ENCODE results near the gene LRP1B.
A peak's percentile ranks its signal among the peaks of the same experiment; 100 is the strongest.

LRP1B gene

GRCh38 chr2:141423124-141423523, 707.7 kb downstream of the LRP1B start:
- no peak for DNase-seq (ENCODE audit: low spot score)

GRCh38 chr2:141417246-141417797, 713.5 kb downstream of the LRP1B start:
- no peak for DNase-seq (ENCODE audit: low spot score)

- DNase-seq (ENCODE audit: low spot score), result no peak
Observed at GRCh38 chr2:141411419-141411818, 719.4 kb downstream of the LRP1B start.

- DNase-seq (ENCODE audit: low spot score), result no peak
Observed at GRCh38 chr2:141399270-141399669, 731.5 kb downstream of the LRP1B start.

GRCh38 chr2:141393214-141393545, 737.6 kb downstream of the LRP1B start:
- no peak for DNase-seq (ENCODE audit: low spot score)

GRCh38 chr2:141392517-141393213, 738.2 kb downstream of the LRP1B start:
- DNase-seq (ENCODE audit: low spot score), result no peak

- DNase-seq (ENCODE audit: low spot score), result no peak
Observed at GRCh38 chr2:141386168-141386567, 744.6 kb downstream of the LRP1B start.

- DNase-seq (ENCODE audit: low spot score), result no peak
Observed at GRCh38 chr2:141384676-141385075, 746.1 kb downstream of the LRP1B start.

- DNase-seq (ENCODE audit: low spot score), result no peak
Observed at GRCh38 chr2:141381946-141382345, 748.9 kb downstream of the LRP1B start.

GRCh38 chr2:141380008-141380979, 750.5 kb downstream of the LRP1B start:
- no peak for DNase-seq (ENCODE audit: low spot score)

GRCh38 chr2:141364821-141365220, 766.0 kb downstream of the LRP1B start:
- no peak for DNase-seq (ENCODE audit: low spot score)

- no peak for DNase-seq (ENCODE audit: low spot score)
Observed at GRCh38 chr2:141362311-141362710, 768.5 kb downstream of the LRP1B start.

- no peak for DNase-seq (ENCODE audit: low spot score)
Observed at GRCh38 chr2:141348481-141348880, 782.3 kb downstream of the LRP1B start.

GRCh38 chr2:141341444-141341843, 789.4 kb downstream of the LRP1B start:
- DNase-seq (ENCODE audit: low spot score), result no peak

GRCh38 chr2:141331127-141331526, 799.7 kb downstream of the LRP1B start:
- DNase-seq (ENCODE audit: low spot score), result peak; percentile 2

- no peak for DNase-seq (ENCODE audit: low spot score)
Observed at GRCh38 chr2:141329964-141330363, 800.9 kb downstream of the LRP1B start.

GRCh38 chr2:141323571-141323970, 807.2 kb downstream of the LRP1B start:
- DNase-seq (ENCODE audit: low spot score), result no peak

GRCh38 chr2:141317986-141318385, 812.8 kb downstream of the LRP1B start:
- no peak for DNase-seq (ENCODE audit: low spot score)

- DNase-seq (ENCODE audit: low spot score), result no peak
Observed at GRCh38 chr2:141316606-141317005, 814.2 kb downstream of the LRP1B start.

GRCh38 chr2:141316103-141316502, 814.7 kb downstream of the LRP1B start:
- DNase-seq (ENCODE audit: low spot score), result no peak

- DNase-seq (ENCODE audit: low spot score), result no peak
Observed at GRCh38 chr2:141313972-141314371, 816.8 kb downstream of the LRP1B start.

GRCh38 chr2:141311430-141311829, 819.4 kb downstream of the LRP1B start:
- DNase-seq (ENCODE audit: low spot score), result no peak

GRCh38 chr2:141306368-141306767, 824.4 kb downstream of the LRP1B start:
- DNase-seq (ENCODE audit: low spot score), result no peak
